ENCODE data around the gene THBS2.

The THBS2 gene

DNA sequence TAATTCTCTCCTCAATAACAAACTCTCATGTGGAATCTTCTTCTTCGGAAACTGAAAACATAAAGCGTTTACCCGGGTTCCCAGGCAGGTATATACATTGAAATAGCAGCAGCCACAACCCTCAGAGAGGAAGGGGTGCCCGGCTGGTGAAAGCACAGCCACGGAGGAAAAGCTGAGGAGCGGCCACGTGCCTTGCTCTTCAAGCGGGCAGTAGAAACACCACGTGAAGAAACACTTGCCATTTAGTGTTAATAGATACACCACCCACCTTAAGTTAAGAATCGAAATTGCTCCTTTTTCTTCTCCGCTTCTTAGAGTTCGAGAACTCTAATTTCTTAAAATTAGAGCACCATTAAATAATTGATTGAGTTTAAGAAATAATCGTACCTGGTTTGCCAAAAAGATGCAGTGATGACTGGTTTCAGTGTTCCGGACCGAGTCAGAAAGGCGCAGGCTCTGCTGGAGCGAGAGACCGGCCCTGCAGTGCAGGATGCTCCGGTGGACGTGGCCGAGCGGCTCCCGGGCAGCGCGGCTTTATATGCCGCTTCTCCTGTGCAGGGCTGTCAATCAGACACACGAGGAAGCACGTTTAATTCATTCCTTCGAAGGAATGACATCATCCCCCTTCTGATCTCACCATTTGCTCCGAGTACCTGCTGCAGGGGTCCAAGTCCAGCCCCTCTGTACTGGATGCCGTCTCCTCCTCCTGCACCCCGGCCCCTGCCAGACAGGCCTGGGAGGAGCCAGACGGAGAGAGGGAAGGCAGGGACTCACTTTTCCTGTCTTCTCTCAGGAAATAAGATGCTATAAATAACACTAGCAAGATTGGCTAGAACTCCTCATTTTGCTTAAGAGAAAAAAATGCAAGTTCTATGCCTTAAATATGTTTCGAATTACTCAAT is at the start of gene THBS2:
Gene THBS2 (minus strand): TSS at position 510 of the 902 bp plus-strand sequence. CDS start 3,062 bp downstream, outside the sequence.
- TF ChIP-seq GATA2 (IDR thresholded peaks at IDR 0.05; ENCODE audit: low read depth, low read length) (no peak), GATA3 (IDR thresholded peaks at IDR 0.05; ENCODE audit: low read depth, low read length) (no peak)

DNA sequence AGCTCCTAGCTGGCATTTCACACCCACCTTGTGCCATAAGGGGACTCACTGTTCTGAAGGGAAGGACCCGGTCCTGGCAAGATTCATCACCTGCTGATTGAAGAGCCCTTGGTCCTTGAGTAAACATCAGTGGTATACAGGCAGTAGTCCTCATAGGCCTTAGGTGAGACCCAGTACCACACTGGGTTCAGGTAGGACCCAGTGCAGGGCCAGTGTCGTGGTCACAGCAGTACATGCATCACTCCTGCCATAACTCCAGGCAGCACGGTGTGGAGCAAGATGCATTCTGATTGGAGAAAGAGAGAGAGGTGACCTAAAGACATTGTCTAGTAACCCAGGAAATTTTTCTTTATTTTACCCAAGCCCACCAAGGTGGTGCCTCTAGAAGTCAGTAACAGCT is 49.1 kb upstream of the THBS2 start:
- no peak for TF ChIP-seq GATA3 (IDR thresholded peaks at IDR 0.05; ENCODE audit: low read depth, low read length)
- TF ChIP-seq GATA2 (IDR thresholded peaks at IDR 0.05; ENCODE audit: low read depth, low read length), result no peak

DNA sequence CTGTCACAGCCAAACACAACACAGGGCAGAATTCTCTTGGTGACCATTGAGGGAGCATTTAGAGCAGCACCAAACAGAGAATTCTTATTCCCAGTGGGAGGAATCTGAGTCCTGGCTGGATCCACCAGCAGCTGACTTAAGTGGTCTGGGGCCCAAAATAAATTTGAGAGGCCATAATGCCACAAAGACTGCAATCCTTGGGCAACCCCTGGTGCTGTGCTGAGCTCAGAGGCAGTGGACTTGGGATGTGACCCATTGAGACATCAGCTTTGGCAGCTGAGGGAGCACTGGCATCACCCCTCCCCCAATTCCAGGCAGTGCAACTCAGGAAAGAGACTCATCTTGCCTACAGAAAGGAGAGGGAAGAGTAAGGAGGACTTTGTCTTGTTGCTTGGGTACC is 48.6 kb upstream of the THBS2 start:
- TF ChIP-seq GATA2 (IDR thresholded peaks at IDR 0.05; ENCODE audit: low read depth, low read length) (no peak), GATA3 (IDR thresholded peaks at IDR 0.05; ENCODE audit: low read depth, low read length) (no peak)

DNA sequence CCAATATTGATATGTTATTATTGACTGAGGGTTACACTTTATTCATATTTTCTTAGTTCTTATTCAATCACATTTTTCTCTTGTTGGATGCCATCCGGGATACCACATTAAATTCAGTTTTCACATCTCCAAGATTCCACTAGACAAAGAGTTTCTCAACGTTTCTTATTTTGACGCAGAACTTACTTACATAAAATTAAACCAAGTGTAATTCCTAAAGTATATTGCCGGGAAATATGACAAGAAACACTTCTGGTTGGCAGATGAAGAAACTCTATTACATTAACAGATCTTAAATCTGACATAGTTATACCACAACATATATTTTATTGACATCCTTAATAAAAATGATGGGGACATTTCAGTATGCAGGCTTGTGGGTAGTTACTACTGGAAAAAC is 47.3 kb upstream of the THBS2 start:
- TF ChIP-seq GATA2 (IDR thresholded peaks at IDR 0.05; ENCODE audit: low read depth, low read length), result no peak
- TF ChIP-seq GATA3 (IDR thresholded peaks at IDR 0.05; ENCODE audit: low read depth, low read length), result no peak

DNA sequence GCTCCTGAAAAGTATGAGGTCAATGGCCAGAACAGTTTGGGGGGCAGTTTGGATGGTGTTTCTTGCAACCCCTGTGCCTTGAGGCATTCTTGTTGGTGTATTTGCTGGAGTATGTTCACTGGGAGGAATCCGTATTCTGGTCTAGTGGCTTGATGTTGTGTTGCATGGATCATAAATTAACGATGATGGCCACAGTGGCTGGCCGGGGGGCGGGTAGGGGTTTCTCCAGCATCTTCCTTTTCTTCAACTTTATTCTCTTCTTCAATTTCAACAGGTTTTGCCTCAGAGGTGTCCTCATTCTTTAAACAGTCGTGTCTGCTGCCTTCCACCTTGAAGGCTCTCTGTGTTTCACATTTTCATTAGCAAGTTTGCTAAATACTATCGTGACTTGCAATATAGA is 43.0 kb upstream of the THBS2 start:
- no peak for TF ChIP-seq GATA2 (IDR thresholded peaks at IDR 0.05; ENCODE audit: low read depth, low read length)
- TF ChIP-seq GATA3 (IDR thresholded peaks at IDR 0.05; ENCODE audit: low read depth, low read length), result no peak

DNA sequence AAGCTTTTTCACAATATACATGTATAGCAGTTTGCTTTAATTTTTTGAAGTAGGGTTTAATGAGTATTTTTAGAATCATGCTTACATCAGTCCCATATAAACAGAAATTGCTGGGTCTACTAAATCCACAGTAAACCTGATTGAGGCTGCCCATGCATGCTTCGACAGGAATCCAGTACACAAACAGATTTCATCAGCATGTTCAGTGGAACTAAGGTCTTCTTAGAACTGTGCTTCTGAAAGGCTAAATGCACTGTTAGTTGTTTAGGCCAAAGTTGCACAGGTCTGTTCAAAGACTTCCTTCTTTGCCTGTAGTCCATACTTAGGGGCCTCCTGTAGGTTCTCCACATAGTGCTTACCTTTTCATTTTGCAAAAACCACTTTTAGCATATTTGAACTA is 42.5 kb upstream of the THBS2 start:
- TF ChIP-seq GATA2 (IDR thresholded peaks at IDR 0.05; ENCODE audit: low read depth, low read length), result no peak
- TF ChIP-seq GATA3 (IDR thresholded peaks at IDR 0.05; ENCODE audit: low read depth, low read length), result no peak

DNA sequence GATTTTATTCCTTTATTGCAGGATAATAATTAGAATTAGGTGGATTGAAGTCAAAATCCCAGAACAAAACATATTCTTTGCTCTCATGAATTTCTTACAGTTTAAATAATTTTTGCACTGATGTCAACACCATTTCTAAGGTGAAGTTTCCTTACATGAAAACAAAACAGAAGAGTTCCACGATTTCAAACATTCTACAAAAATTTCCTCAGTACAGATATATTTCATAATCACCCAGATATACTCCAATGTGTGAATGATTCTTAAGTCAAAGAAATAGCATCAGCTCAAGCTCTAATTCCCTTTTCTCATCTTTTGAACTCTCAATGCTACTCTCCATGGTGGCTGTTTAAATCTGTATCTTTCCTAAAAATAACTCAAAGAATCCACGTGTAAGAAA is 39.5 kb upstream of the THBS2 start:
- no peak for TF ChIP-seq GATA3 (IDR thresholded peaks at IDR 0.05; ENCODE audit: low read depth, low read length)
- no peak for TF ChIP-seq GATA2 (IDR thresholded peaks at IDR 0.05; ENCODE audit: low read depth, low read length)

DNA sequence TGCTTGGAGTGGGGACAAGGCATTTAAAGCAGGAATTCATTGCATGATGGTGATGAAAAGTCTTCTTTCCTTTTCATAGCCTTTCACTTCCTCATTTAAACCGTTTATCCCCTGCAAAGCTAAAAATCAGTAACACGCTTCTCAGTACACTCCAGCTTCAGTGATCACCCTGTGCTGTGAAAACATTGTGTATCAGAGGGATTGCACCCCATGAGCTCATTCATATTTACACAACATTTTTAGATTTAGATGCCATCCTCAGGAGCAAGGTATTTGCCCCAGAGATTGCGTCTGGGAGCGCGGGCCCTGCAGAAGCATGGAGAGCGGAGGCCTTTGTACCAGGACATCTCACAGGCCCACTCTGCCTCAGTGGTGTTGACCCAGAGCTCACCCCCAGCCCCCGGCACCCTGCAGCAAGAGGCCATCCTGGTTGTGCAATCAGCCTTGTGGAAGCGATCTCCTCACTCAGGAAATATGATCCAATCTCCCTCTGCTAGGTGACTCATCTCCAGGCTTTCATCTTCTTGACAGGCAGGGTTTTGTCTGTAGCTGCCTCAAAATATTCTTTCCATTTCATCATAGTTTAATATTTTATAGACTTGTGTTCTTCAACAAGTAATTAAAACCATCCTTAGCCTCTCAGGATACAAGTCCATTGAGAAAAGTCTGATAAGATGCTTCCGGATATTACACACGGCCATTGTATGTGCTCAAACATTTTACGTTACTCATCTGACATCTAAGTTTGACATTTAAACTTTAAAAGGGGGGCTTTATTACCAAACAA is 38.9 kb upstream of the THBS2 start:
- TF ChIP-seq GATA2 (IDR thresholded peaks at IDR 0.05; ENCODE audit: low read depth, low read length), result no peak
- TF ChIP-seq GATA3 (IDR thresholded peaks at IDR 0.05; ENCODE audit: low read depth, low read length), result no peak

DNA sequence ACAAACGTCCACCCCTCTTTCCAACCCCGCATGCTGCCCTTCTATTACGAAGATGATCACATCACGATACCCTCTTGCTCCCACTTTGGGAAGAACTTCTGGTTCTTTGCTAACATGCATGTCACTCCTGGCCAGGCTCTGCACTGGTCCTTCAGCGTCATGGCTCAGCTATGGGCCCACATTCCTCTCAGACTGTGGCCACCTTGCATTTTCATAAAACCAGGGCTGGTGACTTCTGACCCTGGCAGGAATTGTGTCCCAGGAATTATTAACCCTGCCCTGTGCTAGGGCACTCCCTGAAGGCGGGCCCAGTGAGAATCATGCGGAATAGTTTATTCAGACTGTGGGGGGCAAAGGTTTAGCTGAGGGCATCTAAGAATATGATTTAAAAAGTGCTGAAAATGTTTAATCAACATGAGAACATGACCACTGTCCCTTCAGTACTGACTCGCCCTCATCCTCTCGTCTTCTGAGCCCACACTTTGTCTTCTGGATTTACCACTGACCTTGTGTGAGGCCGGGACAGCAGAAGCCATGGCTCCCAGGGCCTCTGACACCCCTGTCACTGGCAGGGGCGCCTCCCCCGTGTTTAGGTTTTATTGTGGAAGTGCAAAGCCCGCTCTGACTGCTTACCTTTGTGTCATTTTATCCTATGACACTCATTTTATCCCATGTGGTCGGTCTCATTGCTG is 38.1 kb upstream of the THBS2 start:
- TF ChIP-seq GATA3 (IDR thresholded peaks at IDR 0.05; ENCODE audit: low read depth, low read length) (no peak), GATA2 (IDR thresholded peaks at IDR 0.05; ENCODE audit: low read depth, low read length) (no peak)

DNA sequence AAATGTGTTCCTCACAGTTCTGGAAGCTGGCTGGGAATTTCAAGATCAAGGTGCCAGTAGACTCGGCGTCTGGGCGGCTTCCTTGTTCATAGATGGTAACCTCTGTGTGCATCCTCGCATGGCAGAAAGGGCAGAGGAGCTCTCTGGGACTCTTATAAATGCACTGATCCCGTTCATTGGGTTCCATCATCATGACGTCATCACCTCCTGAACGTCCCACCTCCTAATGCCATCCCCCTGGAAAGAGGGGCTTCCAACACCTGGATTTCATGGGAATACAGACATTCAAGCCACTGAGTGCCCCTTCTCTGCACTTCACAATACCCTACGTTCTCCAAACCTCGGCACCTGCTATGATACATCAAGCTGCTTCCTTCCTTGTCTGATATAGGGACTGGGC is 37.5 kb upstream of the THBS2 start:
- no peak for TF ChIP-seq GATA3 (IDR thresholded peaks at IDR 0.05; ENCODE audit: low read depth, low read length)
- TF ChIP-seq GATA2 (IDR thresholded peaks at IDR 0.05; ENCODE audit: low read depth, low read length), result no peak

DNA sequence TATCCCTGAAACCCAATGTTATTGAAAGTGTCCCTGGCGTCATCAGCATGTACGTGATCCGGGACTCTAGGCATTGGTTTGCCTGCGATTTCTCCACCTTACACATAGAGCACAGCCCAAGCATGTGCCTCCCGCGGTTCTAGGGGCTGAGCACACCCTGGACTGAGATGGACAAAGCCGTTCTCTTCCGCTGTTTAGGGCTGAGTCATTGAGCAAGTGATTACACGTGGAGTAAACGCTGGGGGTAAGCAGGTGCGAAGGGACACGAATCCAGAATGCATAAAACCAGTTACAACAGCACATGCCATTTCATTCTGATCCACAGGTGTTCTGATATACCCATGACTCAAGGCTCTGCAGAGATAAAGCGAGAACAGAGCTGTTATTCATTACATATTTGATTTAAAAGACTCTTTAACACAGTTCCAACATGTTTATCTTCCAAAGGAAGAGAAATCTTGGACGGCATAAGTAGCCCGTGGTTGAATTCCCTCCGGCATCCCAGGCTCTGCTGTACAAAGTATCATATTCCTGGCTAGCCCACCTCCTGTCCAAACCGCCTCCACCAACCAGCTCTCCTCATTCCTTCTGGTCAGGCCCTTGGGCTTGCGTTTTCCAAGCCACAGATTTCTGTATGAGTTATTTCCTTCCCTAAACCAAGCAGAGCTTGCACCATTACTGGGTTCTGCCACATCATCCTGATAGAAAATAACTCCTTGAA is 36.1 kb upstream of the THBS2 start:
- no peak for TF ChIP-seq GATA3 (IDR thresholded peaks at IDR 0.05; ENCODE audit: low read depth, low read length)
- TF ChIP-seq GATA2 (IDR thresholded peaks at IDR 0.05; ENCODE audit: low read depth, low read length), result no peak

DNA sequence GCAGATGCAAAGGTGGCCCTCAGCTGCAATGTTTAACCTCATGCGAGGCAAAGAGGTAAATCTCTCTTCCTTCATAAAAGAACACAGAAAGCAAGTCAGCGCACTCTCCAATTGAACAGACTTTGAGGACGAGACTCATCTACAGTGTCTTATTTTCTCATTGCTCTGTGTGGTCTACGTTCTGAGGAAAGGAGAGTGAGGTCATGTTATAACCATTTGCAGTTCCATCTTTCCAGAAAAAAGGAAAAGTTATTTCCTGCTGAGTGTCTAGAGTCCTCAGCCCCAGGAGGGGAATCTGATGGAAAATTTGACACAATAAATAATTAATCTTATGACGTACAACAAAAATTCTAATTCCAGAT is 35.6 kb upstream of the THBS2 start:
- no peak for TF ChIP-seq GATA2 (IDR thresholded peaks at IDR 0.05; ENCODE audit: low read depth, low read length)
- no peak for TF ChIP-seq GATA3 (IDR thresholded peaks at IDR 0.05; ENCODE audit: low read depth, low read length)

DNA sequence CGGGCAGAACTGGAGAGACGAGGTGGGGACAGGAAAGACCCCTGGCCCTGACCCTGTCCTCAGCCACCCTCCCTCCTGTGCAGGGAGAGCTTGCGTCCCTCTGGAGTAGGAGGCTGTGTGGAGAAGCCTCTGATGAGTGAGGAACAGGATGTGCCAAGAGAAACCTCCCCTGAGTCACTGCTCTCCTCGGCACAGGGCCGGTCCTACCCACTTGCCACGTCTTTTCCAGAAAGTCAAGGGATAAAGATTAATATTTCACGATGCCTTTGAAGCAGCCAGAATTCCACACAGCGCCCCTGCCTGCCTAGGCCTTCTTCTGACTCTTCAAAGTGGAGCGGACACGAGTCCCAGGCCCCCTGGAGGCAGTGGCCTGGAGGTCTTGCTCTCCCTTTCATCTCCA is 34.9 kb upstream of the THBS2 start:
- no peak for TF ChIP-seq GATA2 (IDR thresholded peaks at IDR 0.05; ENCODE audit: low read depth, low read length)
- no peak for TF ChIP-seq GATA3 (IDR thresholded peaks at IDR 0.05; ENCODE audit: low read depth, low read length)

DNA sequence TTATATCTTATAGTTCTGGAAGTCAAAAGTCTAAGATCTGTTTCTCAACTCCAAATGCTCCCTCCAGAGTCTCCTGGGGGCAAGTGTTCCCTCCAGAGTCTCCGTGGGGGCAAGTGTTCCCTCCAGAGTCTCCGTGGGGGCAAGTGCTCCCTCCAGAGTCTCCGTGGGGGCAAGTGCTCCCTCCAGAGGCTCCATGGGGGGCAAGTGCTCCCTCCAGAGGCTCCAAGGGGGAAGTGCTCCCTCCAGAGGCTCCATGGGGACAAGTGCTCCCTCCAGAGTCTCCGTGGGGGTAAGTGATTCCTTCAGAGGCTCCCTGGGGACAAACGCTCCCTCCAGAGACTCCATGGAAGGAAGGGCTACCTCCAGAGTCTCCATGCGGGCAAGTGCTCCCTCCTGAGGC is 34.0 kb upstream of the THBS2 start:
- TF ChIP-seq GATA3 (IDR thresholded peaks at IDR 0.05; ENCODE audit: low read depth, low read length) (no peak), GATA2 (IDR thresholded peaks at IDR 0.05; ENCODE audit: low read depth, low read length) (no peak)

All from SH-SY5Y (cell line).